SK-N-MC (cell line): ENCODE data around the gene CABLES2.

Experiments used
- DNase-seq: peaks from one replicate; pipeline ENCODE4 v3.0.0-alpha.2; 2011; ENCODE audit warnings: low read depth, low spot score
- H3K27ac ChIP-seq: fragments of 200-600 bp; sonication (generic); 2 replicates; pipeline ENCODE4 v1.5.1; 2016; ENCODE audit warnings: mixed run types
- H3K36me3 ChIP-seq: fragments of 200-600 bp; sonication (generic); 2 replicates; pipeline ENCODE4 v1.6.1; 2017; ENCODE audit warnings: antibody characterized with exemption, low read length, mixed read lengths; ENCODE audit not compliant: insufficient read depth
- H3K4me3 ChIP-seq: fragments of 200-600 bp; sonication (generic); 2 replicates; pipeline ENCODE4 v1.5.1; 2016
- H3K9ac ChIP-seq: fragments of 200-600 bp; sonication (generic); 2 replicates; pipeline ENCODE4 v1.8.0; 2017; ENCODE audit warnings: mixed run types, mixed read lengths; ENCODE audit not compliant: insufficient read length
- H3K9me3 ChIP-seq: fragments of 200-600 bp; sonication (generic); 2 replicates; pipeline ENCODE4 v1.6.1; 2017; ENCODE audit warnings: low read depth, mild to moderate bottlenecking, antibody characterized with exemption, low read length, moderate library complexity, mixed read lengths
- EZH2 ChIP-seq: fragments of 200-600 bp; sonication (generic); IDR thresholded peaks from one replicate; pipeline ENCODE4 v1.6.1; 2017; ENCODE audit warnings: antibody characterized with exemption
- FOXP2 ChIP-seq: optimal IDR thresholded peaks from 2 replicates; pipeline ENCODE3; 2011; ENCODE audit warnings: mild to moderate bottlenecking, moderate library complexity; ENCODE audit not compliant: insufficient read depth; ENCODE audit errors: extremely low read length, control extremely low read depth
- POLR2AphosphoS5 ChIP-seq: IDR thresholded peaks from 2 replicates; pipeline ENCODE4 v1.6.1; 2012; ENCODE audit warnings: mild to moderate bottlenecking, low read depth, low read length, borderline replicate concordance

The CABLES2 gene

DNA sequence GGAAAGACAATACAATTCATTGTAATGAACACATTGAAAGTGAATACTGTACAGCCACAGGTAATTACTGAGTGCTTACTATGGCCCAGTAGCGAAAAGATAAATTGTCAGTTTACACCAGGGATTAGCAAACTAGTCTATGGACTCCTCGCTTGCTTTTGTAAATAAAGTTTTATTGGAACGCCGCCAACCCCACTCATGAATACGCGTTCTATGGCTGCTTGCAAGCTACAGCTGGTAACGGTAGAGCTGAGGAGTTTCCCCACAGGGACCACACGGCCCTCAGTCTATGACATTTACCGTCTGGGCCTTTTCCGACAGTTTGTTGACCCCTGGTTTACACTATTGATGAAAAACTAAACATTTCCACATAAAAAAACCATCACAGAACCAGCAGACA, 64.2 kb downstream of the CABLES2 start:
- Histone ChIP-seq H3K9me3 (no peaks in the 10 kb centered on the region), H3K36me3 (no peaks in the 10 kb centered on the region), H3K9ac (no peak overlapping the region), H3K4me3 (no peak overlapping the region), H3K27ac (no peak overlapping the region)
- TF ChIP-seq EZH2: no peak
- no peak for TF ChIP-seq FOXP2
- TF ChIP-seq POLR2AphosphoS5: no peak
- DNase-seq: peak; percentile 8

GRCh38 chr20:62339647-62340062, 67.4 kb downstream of the CABLES2 start:
- no peak overlapping the region for H3K9ac ChIP-seq
- no peak overlapping the region for H3K4me3 ChIP-seq
- TF ChIP-seq FOXP2 (no peak), EZH2 (no peak), POLR2AphosphoS5 (no peak)
- H3K9me3 ChIP-seq: no peaks in the 10 kb centered on the region
- DNase-seq: no peak
- no peaks in the 10 kb centered on the region for H3K36me3 ChIP-seq
- H3K27ac ChIP-seq: no peak overlapping the region
